Lower lobe of right lung (tissue), 2 donors: ENCODE data around the gene WDHD1. TPM values are rescaled to one million over a fixed set of nuclear protein-coding genes. Genes with fewer than 3 reads are reported as not detected.
"Not testable (repeated sequence)": the region's sequence is repeated elsewhere in the genome, so short reads cannot be mapped to it uniquely, and the experiment has no call there.

Experiments used
- ATAC-seq, 2 donors: fragments of 200-7000 bp; cut with Tn5 transposase; one replicate each; pipeline ENCODE4 v1.9.1; 2020 to 2022; ENCODE audit warnings: mild to moderate bottlenecking in 2 of 2, moderate library complexity in 2 of 2
- DNase-seq: peaks from one replicate; pipeline ENCODE4 v3.0.0-alpha.2; 2020
- H3K27ac ChIP-seq: fragments of 200-600 bp; one replicate; pipeline ENCODE4 v1.8.0; 2022
- H3K27me3 ChIP-seq: fragments of 200-600 bp; one replicate; pipeline ENCODE4 v1.8.0; 2022; ENCODE audit warnings: low read depth
- H3K36me3 ChIP-seq: fragments of 200-600 bp; one replicate; pipeline ENCODE4 v1.8.0; 2022; ENCODE audit warnings: mild to moderate bottlenecking
- H3K4me1 ChIP-seq: fragments of 200-600 bp; one replicate; pipeline ENCODE4 v1.8.0; 2022
- H3K4me3 ChIP-seq: fragments of 200-600 bp; one replicate; pipeline ENCODE4 v1.8.0; 2022; ENCODE audit warnings: mild to moderate bottlenecking
- H3K9me3 ChIP-seq: fragments of 200-600 bp; one replicate; pipeline ENCODE4 v1.8.0; 2022
- intact Hi-C: fragments of 100-400 bp; cut with DNase I; formaldehyde crosslinking; loops from one replicate; pipeline ENCODE4 v1.11.0; 2022
- total RNA-seq: library from RNA; stranded (reverse); fragmentation: NEBNext Ultra II Directional; extraction: Animal tissue kit (Norgen Biotek cat#: 25700); gene quantifications from one replicate; pipeline ENCODE4 v1.2.1, GENCODE V29; 2021
- TF ChIP-seq, protein P1 (sequence below): fragments of 200-600 bp; IDR thresholded peaks from one replicate; pipeline ENCODE4 v1.8.0; 2022; ENCODE audit warnings: antibody characterized with exemption, mild to moderate bottlenecking
- donor health status: DM: no; HTN: yes; CAD: no; lungs with severe emphysema.

Gene WDHD1
- total RNA-seq, 1 donor from 2014 or later: 3.5 TPM

DNA sequence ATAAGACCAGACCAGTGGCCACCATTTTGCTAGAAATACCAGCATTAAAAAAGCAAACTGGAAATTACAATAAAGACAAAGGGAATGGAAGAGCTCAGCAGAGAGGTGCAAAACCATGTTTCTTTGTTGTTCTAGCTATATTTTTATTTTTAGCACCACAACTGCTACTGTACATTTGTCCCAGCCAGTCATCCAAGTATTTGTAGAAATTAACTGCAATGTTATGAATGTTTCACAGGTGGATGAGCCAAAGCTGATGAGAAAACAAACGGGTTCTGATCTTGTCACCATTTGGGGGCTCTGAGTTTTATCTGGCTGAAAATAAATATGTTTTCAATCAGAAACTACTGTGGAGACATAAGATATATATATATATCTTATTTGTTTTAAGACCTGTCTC, 99.3 kb downstream of the WDHD1 start:
- TF ChIP-seq, protein P1, sequence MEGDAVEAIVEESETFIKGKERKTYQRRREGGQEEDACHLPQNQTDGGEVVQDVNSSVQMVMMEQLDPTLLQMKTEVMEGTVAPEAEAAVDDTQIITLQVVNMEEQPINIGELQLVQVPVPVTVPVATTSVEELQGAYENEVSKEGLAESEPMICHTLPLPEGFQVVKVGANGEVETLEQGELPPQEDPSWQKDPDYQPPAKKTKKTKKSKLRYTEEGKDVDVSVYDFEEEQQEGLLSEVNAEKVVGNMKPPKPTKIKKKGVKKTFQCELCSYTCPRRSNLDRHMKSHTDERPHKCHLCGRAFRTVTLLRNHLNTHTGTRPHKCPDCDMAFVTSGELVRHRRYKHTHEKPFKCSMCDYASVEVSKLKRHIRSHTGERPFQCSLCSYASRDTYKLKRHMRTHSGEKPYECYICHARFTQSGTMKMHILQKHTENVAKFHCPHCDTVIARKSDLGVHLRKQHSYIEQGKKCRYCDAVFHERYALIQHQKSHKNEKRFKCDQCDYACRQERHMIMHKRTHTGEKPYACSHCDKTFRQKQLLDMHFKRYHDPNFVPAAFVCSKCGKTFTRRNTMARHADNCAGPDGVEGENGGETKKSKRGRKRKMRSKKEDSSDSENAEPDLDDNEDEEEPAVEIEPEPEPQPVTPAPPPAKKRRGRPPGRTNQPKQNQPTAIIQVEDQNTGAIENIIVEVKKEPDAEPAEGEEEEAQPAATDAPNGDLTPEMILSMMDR: no peak
- intact Hi-C loops: no loop called here
- Histone ChIP-seq H3K27me3 (no peaks in the 10 kb centered on the region), H3K9me3 (no peaks in the 10 kb centered on the region), H3K4me3 (no peak overlapping the region), H3K27ac (no peak overlapping the region), H3K4me1 (no peaks in the 10 kb centered on the region), H3K36me3 (no peaks in the 10 kb centered on the region)
- DNase-seq (no peak), ATAC-seq (no peak)

DNA sequence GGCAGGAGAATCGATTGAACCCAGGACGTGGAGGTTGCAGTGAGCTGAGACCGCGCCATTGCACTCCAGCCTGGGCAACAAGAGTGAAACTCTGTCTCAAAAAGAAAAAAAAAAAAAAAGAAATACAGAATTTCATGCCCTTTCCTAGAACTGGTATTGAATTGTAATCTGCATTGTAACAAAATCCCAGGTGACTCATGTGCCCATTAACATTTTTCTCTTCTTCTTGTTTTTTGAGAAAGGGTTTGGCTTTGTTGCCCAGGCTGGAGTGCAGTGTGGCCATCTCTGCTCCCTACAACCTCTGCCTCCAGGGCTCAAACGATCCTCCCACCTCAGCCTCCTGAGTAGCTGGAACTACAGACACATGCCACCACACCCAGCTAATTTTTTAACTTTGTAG, 100.3 kb downstream of the WDHD1 start:
- H3K27me3 ChIP-seq, intact Hi-C loops, ATAC-seq, DNase-seq, H3K4me1 ChIP-seq, H3K9me3 ChIP-seq, H3K27ac ChIP-seq, H3K4me3 ChIP-seq, H3K36me3 ChIP-seq: not testable (repeated sequence)

DNA sequence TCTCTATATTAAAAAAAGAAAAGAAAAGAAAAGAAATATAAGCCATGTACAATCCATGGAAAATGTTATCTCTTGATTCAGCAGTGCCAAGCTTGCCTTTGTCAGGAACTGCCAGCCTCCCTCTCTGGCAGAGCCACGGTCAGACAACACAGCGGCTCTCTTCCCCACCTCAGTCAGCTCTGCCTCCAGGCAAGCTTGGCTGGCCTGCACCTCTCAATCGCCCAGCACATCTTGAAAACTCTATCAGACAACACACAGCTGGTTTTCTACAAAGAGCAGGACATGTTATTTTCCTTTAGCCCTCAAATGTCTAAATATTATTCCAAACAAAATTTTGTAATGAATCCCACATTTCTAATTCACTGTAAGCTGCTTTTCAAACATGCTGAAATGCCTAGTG, 104.3 kb downstream of the WDHD1 start:
- no peak for DNase-seq
- Histone ChIP-seq H3K9me3 (no peaks in the 10 kb centered on the region), H3K4me1 (no peaks in the 10 kb centered on the region), H3K27ac (no peak overlapping the region), H3K4me3 (no peak overlapping the region), H3K27me3 (no peaks in the 10 kb centered on the region), H3K36me3 (no peaks in the 10 kb centered on the region)
- TF ChIP-seq, protein P1: no peak
- no peak for ATAC-seq
- intact Hi-C loops: no loop called here

GRCh38 chr14:54920052-54920451, 106.8 kb downstream of the WDHD1 start:
- Histone ChIP-seq H3K9me3 (no peaks in the 10 kb centered on the region), H3K27me3 (no peaks in the 10 kb centered on the region), H3K36me3 (no peaks in the 10 kb centered on the region), H3K4me3 (no peak overlapping the region), H3K4me1 (no peaks in the 10 kb centered on the region), H3K27ac (no peak overlapping the region)
- intact Hi-C loops: no loop called here
- DNase-seq (no peak), ATAC-seq (no peak)
- TF ChIP-seq, protein P1: no peak

- H3K9me3 ChIP-seq: no peaks in the 10 kb centered on the region
- H3K36me3 ChIP-seq: no peaks in the 10 kb centered on the region
- H3K4me3 ChIP-seq: no peak overlapping the region
- no peak overlapping the region for H3K27ac ChIP-seq
- DNase-seq: no peak
- no peaks in the 10 kb centered on the region for H3K27me3 ChIP-seq
- no peaks in the 10 kb centered on the region for H3K4me1 ChIP-seq
- TF ChIP-seq, protein P1: no peak
- intact Hi-C loops: no loop called here
- ATAC-seq: no peak
Measured at GRCh38 chr14:54919330-54919729, 107.6 kb downstream of the WDHD1 start.

GRCh38 chr14:54918427-54918826, 108.5 kb downstream of the WDHD1 start:
- intact Hi-C loops: no loop called here

More at GRCh38 chr14:54918427-54918826, 108.5 kb downstream of the WDHD1 start:
- no peaks in the 10 kb centered on the region for H3K36me3 ChIP-seq
- ATAC-seq (no peak), DNase-seq (no peak)
- TF ChIP-seq, protein P1: no peak
- H3K27ac ChIP-seq: no peak overlapping the region
- no peak overlapping the region for H3K4me3 ChIP-seq
- H3K4me1 ChIP-seq: no peaks in the 10 kb centered on the region
- no peaks in the 10 kb centered on the region for H3K27me3 ChIP-seq
- H3K9me3 ChIP-seq: no peaks in the 10 kb centered on the region
